B cell (primary cell): ENCODE measurements around the gene GPATCH1.

ENCODE experiments used
- EZH2 ChIP-seq: IDR thresholded peaks from 2 replicates; pipeline ENCODE4 v1.6.1; 2012; ENCODE audit warnings: borderline replicate concordance, low read depth, mild to moderate bottlenecking, moderate library complexity, low read length; ENCODE audit not compliant: insufficient read depth, poor library complexity, severe bottlenecking
- TF ChIP-seq, protein P1 (sequence below): fragments of 200-600 bp; IDR thresholded peaks from one replicate; pipeline ENCODE4 v1.8.0; 2022; ENCODE audit warnings: antibody characterized with exemption, mild to moderate bottlenecking

DNA sequence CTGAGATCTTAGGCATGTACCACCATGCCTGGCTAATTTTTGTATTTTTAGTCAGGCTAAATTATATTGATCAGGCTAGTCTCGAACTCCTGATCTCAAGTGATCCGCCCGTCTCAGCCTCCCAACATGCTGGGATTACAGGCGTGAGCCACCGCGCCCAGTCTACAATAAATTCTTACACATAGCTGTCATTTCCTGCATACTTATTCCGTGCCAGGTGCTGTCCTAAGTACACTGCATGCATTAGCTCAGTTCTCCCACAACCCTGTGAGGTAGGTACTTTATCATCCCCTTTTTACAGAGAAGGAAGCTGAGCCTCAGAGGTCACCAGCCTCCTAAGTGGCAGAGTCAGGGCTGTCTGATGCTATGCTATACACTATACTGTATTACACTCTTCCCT lies 9.1 kb upstream of the GPATCH1 start:
- TF ChIP-seq, protein P1, sequence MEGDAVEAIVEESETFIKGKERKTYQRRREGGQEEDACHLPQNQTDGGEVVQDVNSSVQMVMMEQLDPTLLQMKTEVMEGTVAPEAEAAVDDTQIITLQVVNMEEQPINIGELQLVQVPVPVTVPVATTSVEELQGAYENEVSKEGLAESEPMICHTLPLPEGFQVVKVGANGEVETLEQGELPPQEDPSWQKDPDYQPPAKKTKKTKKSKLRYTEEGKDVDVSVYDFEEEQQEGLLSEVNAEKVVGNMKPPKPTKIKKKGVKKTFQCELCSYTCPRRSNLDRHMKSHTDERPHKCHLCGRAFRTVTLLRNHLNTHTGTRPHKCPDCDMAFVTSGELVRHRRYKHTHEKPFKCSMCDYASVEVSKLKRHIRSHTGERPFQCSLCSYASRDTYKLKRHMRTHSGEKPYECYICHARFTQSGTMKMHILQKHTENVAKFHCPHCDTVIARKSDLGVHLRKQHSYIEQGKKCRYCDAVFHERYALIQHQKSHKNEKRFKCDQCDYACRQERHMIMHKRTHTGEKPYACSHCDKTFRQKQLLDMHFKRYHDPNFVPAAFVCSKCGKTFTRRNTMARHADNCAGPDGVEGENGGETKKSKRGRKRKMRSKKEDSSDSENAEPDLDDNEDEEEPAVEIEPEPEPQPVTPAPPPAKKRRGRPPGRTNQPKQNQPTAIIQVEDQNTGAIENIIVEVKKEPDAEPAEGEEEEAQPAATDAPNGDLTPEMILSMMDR, result no peak
- no peak for TF ChIP-seq EZH2
